Measurements from ENCODE around the gene CCT8. TPM values are rescaled to one million over a fixed set of nuclear protein-coding genes. Genes with fewer than 3 reads are reported as not detected.

CCT8 gene
- polyA plus RNA-seq, 1 of the 3 experiments (the other 2 are of a cell fraction): 102 TPM

DNA sequence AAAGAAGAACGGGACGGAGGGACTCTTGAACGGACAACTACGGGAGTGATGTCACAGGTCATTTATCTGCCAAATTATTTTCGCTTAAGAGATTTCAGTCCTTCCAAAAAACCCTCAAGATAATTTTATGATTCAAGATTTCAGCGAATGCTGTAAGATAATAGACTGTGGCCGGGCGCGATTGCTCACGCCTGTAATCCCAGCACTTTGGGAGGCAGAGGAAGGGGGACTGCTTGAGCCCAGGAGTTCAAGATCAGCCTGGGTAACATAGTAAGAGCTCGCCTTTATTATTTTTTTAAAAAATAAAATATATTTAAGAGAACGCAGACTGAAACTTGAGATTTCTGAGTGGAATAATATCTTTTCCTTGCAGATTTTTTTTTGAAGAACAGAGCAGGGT is 54.9 kb downstream of the CCT8 start:
- ChIA-PET POLR2A (interaction anchor here (0.6 to 2.5 kb wide), 3 partner anchors 8 to 80 kb away, joined by 3 to 39 read pairs (median 3); no protein-coding TSS in a partner anchor), CTCF (interaction anchor here (1.0 kb wide), 2 partner anchors 16 to 55 kb away, joined by 3 read pairs; no protein-coding TSS in a partner anchor)
- Histone ChIP-seq H3K9me2 (no peaks in the 10 kb centered on the region), H3F3A (replicated peaks; ENCODE audit: insufficient read depth) (peaks cover 22% of the 10 kb centered on the region), H3K36me3 (replicated peaks in 1 of 2; ENCODE audit: control insufficient read depth in 1 of 2, insufficient read depth in 2 of 2, low read length in 1 of 2) (peaks cover 0 to 10% of the 10 kb centered on the region in 2 experiments), H3K9ac (peak overlapping the region; percentile 90), H3K4me3 (ENCODE audit: low read depth in 2 of 2, low read length in 1 of 2) (peak overlapping the region; percentile 72 to 93), H2AFZ (ENCODE audit: low read depth) (peak overlapping the region; percentile 95), H3K4me1 (ENCODE audit: control insufficient read depth in 1 of 2, insufficient read depth in 2 of 2, low read depth in 1 of 2, low read length in 1 of 2) (peaks cover 5 to 6% of the 10 kb centered on the region in 2 experiments; a peak in 2 of 4 replicates), H3K27me3 (ENCODE audit: insufficient read depth) (no peaks in the 10 kb centered on the region), H3K79me2 (ENCODE audit: insufficient read depth) (peaks cover 46% of the 10 kb centered on the region), H4K20me1 (ENCODE audit: insufficient read depth) (no peaks in the 10 kb centered on the region), H3K9me3 (no peaks in the 10 kb centered on the region), H3K27ac (ENCODE audit: low read depth in 2 of 2, low read length in 1 of 2) (peak overlapping the region; percentile 76 to 88), H3K4me2 (peak overlapping the region; percentile 96)
- DNase-seq: peak; percentile 35
- WGBS (ENCODE audit: low lambda C conversion rate): 5% methylated on average over 12 of the region's 12 CpGs
- TF ChIP-seq TAF1 (IDR thresholded peaks at IDR 0.05; ENCODE audit: borderline replicate concordance, low read depth, low read length) (no peak), MXI1 (IDR thresholded peaks at IDR 0.05; ENCODE audit: low read depth, low read length) (no peak), NRF1 (IDR thresholded peaks at IDR 0.05; ENCODE audit: low read depth, low read length) (no peak), EP300 (IDR thresholded peaks at IDR 0.05; ENCODE audit: borderline replicate concordance in 1 of 2, low read depth in 1 of 2, low read length in 1 of 2) (no peak), NFIC (IDR thresholded peaks at IDR 0.05; ENCODE audit: borderline replicate concordance) (no peak), CHD2 (IDR thresholded peaks at IDR 0.05; ENCODE audit: low read length, partially characterized antibody) (no peak), MEF2A (IDR thresholded peaks at IDR 0.05; ENCODE audit: borderline replicate concordance, low read depth) (no peak), SIN3A (IDR thresholded peaks at IDR 0.05; ENCODE audit: borderline replicate concordance, low read depth, low read length) (no peak), TEAD4 (IDR thresholded peaks at IDR 0.05; ENCODE audit: borderline replicate concordance, insufficient read depth) (no peak), GATA2 (CRISPR knock-in tag; IDR thresholded peaks at IDR 0.05) (no peak)
- TF ChIP-seq, protein P1, sequence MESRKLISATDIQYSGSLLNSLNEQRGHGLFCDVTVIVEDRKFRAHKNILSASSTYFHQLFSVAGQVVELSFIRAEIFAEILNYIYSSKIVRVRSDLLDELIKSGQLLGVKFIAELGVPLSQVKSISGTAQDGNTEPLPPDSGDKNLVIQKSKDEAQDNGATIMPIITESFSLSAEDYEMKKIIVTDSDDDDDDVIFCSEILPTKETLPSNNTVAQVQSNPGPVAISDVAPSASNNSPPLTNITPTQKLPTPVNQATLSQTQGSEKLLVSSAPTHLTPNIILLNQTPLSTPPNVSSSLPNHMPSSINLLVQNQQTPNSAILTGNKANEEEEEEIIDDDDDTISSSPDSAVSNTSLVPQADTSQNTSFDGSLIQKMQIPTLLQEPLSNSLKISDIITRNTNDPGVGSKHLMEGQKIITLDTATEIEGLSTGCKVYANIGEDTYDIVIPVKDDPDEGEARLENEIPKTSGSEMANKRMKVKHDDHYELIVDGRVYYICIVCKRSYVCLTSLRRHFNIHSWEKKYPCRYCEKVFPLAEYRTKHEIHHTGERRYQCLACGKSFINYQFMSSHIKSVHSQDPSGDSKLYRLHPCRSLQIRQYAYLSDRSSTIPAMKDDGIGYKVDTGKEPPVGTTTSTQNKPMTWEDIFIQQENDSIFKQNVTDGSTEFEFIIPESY (IDR thresholded peaks at IDR 0.05; ENCODE audit: borderline replicate concordance, low read depth): no peak
- TF ChIP-seq, protein P2, sequence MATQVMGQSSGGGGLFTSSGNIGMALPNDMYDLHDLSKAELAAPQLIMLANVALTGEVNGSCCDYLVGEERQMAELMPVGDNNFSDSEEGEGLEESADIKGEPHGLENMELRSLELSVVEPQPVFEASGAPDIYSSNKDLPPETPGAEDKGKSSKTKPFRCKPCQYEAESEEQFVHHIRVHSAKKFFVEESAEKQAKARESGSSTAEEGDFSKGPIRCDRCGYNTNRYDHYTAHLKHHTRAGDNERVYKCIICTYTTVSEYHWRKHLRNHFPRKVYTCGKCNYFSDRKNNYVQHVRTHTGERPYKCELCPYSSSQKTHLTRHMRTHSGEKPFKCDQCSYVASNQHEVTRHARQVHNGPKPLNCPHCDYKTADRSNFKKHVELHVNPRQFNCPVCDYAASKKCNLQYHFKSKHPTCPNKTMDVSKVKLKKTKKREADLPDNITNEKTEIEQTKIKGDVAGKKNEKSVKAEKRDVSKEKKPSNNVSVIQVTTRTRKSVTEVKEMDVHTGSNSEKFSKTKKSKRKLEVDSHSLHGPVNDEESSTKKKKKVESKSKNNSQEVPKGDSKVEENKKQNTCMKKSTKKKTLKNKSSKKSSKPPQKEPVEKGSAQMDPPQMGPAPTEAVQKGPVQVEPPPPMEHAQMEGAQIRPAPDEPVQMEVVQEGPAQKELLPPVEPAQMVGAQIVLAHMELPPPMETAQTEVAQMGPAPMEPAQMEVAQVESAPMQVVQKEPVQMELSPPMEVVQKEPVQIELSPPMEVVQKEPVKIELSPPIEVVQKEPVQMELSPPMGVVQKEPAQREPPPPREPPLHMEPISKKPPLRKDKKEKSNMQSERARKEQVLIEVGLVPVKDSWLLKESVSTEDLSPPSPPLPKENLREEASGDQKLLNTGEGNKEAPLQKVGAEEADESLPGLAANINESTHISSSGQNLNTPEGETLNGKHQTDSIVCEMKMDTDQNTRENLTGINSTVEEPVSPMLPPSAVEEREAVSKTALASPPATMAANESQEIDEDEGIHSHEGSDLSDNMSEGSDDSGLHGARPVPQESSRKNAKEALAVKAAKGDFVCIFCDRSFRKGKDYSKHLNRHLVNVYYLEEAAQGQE (IDR thresholded peaks at IDR 0.05; ENCODE audit: low read depth, low read length): no peak
- TF ChIP-seq, protein P3, sequence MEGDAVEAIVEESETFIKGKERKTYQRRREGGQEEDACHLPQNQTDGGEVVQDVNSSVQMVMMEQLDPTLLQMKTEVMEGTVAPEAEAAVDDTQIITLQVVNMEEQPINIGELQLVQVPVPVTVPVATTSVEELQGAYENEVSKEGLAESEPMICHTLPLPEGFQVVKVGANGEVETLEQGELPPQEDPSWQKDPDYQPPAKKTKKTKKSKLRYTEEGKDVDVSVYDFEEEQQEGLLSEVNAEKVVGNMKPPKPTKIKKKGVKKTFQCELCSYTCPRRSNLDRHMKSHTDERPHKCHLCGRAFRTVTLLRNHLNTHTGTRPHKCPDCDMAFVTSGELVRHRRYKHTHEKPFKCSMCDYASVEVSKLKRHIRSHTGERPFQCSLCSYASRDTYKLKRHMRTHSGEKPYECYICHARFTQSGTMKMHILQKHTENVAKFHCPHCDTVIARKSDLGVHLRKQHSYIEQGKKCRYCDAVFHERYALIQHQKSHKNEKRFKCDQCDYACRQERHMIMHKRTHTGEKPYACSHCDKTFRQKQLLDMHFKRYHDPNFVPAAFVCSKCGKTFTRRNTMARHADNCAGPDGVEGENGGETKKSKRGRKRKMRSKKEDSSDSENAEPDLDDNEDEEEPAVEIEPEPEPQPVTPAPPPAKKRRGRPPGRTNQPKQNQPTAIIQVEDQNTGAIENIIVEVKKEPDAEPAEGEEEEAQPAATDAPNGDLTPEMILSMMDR (IDR thresholded peaks at IDR 0.05): no peak
